ENCODE data around the gene DNER.

DNA sequence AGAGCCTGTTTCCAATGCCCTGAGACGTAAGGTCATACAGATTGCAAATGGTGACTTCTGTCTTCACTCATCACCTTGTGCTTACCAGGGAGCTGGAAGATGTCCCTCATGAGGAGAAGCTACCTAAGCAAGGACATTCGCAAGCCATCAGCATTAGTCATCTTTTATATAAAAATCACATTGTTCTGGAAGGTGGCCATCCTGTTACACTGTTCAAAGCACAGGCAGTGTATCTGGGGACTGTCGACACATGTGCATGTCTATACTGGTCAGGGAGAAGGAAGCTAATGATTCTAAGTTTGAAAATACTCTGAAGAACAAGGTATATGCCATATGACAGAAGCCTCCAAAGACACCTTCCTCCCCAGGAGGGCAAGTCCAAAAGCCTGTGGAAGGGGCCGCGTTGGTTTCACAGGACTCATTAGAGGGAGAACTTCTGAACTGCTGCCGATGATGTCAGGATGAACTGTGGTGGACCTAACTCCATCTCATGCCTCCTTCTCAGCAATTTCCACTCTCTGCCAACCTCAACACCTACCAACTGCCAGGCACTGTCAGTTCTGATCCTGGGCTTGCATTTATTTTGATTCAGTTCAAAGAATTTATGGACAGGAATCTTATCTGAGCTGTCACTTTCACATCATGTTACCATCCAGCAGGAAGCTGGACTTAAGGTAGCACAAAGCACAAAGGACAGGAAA lies 39.4 kb downstream of the DNER start:
- TF ChIP-seq RAD21 (IDR thresholded peaks at IDR 0.05; ENCODE audit: insufficient read depth, low read depth, low read length) (no peak), SMC3 (IDR thresholded peaks at IDR 0.05; ENCODE audit: borderline replicate concordance, low read length) (no peak), CTCF (IDR thresholded peaks at IDR 0.05 in 2 of 3, conservative IDR thresholded peaks at IDR 0.05 in 1 of 3; ENCODE audit: control insufficient read depth in 2 of 3, extremely low read depth in 1 of 3, insufficient read depth in 1 of 3, low read depth in 3 of 3, low read length in 3 of 3) (no peak), ZNF622 (IDR thresholded peaks at IDR 0.05) (no peak), POLR2AphosphoS5 (IDR thresholded peaks at IDR 0.05; ENCODE audit: low read length) (no peak), EP300 (IDR thresholded peaks at IDR 0.05; ENCODE audit: borderline replicate concordance in 1 of 2, control insufficient read depth in 1 of 2, low read depth in 2 of 2, low read length in 2 of 2) (no peak), TBL1XR1 (IDR thresholded peaks at IDR 0.05; ENCODE audit: low read depth, low read length) (no peak), WRNIP1 (IDR thresholded peaks at IDR 0.05; ENCODE audit: borderline replicate concordance, low read depth, low read length) (no peak), ZNF274 (IDR thresholded peaks at IDR 0.05; ENCODE audit: insufficient read depth, insufficient read length) (no peak), RCOR1 (conservative IDR thresholded peaks at IDR 0.05; ENCODE audit: low read depth, low read length) (no peak), HSF1 (IDR thresholded peaks at IDR 0.05; ENCODE audit: low read depth, low read length) (no peak), IKZF2 (IDR thresholded peaks at IDR 0.05) (no peak)
- TF ChIP-seq, protein P1, sequence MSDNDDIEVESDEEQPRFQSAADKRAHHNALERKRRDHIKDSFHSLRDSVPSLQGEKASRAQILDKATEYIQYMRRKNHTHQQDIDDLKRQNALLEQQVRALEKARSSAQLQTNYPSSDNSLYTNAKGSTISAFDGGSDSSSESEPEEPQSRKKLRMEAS (IDR thresholded peaks at IDR 0.05; ENCODE audit: low read depth, low read length): no peak
